Hematopoietic multipotent progenitor cell treated with erythropoietin and hydrocortisone succinate and interleukin-3 and kit ligand, for 6 days (in vitro differentiated cells): ENCODE results near the gene ECEL1.

ENCODE experiments used
- DNase-seq: peaks from one replicate; pipeline ENCODE4 v3.0.0-alpha.2; 2015

Gene ECEL1

GRCh38 chr2:232483311-232483922, 4.2 kb downstream of the ECEL1 start:
- no peak for DNase-seq

- no peak for DNase-seq
Measured at GRCh38 chr2:232482301-232483238, 5.1 kb downstream of the ECEL1 start.

- no peak for DNase-seq
Measured at GRCh38 chr2:232481322-232482140, 6.1 kb downstream of the ECEL1 start.

GRCh38 chr2:232480201-232481190, 7.1 kb downstream of the ECEL1 start:
- DNase-seq = no peak

- DNase-seq = no peak
Measured at GRCh38 chr2:232479341-232480200, 8.1 kb downstream of the ECEL1 start.

GRCh38 chr2:232478571-232479340, 8.9 kb downstream of the ECEL1 start:
- no peak for DNase-seq

- no peak for DNase-seq
Measured at GRCh38 chr2:232477751-232478510, 9.7 kb downstream of the ECEL1 start.

GRCh38 chr2:232476791-232477190, 10.8 kb downstream of the ECEL1 start:
- no peak for DNase-seq

GRCh38 chr2:232476045-232476444, 11.6 kb downstream of the ECEL1 start:
- DNase-seq = no peak

GRCh38 chr2:232473467-232473890, 14.2 kb downstream of the ECEL1 start:
- peak; percentile 35 for DNase-seq

- no peak for DNase-seq
Measured at GRCh38 chr2:232466221-232466620, 21.4 kb downstream of the ECEL1 start.

GRCh38 chr2:232465061-232465460, 22.6 kb downstream of the ECEL1 start:
- DNase-seq = no peak

- DNase-seq = no peak
Measured at GRCh38 chr2:232464544-232464885, 23.1 kb downstream of the ECEL1 start.

- DNase-seq = no peak
Measured at GRCh38 chr2:232463701-232464543, 23.7 kb downstream of the ECEL1 start.

- no peak for DNase-seq
Measured at GRCh38 chr2:232460171-232460570, 27.5 kb downstream of the ECEL1 start.

GRCh38 chr2:232459419-232460035, 28.1 kb downstream of the ECEL1 start:
- no peak for DNase-seq

GRCh38 chr2:232458661-232459418, 28.8 kb downstream of the ECEL1 start:
- no peak for DNase-seq
